GM06990 (cell line): ENCODE results near the gene CPEB2.

Experiments used
- DNase-seq: peaks from one replicate; pipeline ENCODE4 v3.0.0-alpha.2; 2011; ENCODE audit not compliant: insufficient read length; ENCODE audit errors: extremely low read depth
- H3K27me3 ChIP-seq: replicated peaks from 2 replicates; pipeline ENCODE4 v1.6.0; 2011; ENCODE audit warnings: low read length; ENCODE audit not compliant: control insufficient read depth, insufficient read depth
- H3K36me3 ChIP-seq: 2 replicates; pipeline ENCODE4 v1.5.1; 2011; ENCODE audit warnings: low read length; ENCODE audit not compliant: control insufficient read depth, insufficient read depth
- H3K4me3 ChIP-seq: replicated peaks from 2 replicates; pipeline ENCODE4 v1.5.1; 2011; ENCODE audit warnings: low read depth, mild to moderate bottlenecking, control low read depth, low read length
- CTCF ChIP-seq: IDR thresholded peaks from 2 replicates; pipeline ENCODE4 v1.5.1; 2011; ENCODE audit warnings: low read length, control low read depth, mild to moderate bottlenecking, inconsistent platforms; ENCODE audit not compliant: insufficient read depth, poor library complexity, severe bottlenecking

Gene CPEB2

GRCh38 chr4:15021311-15021710, 19.0 kb downstream of the CPEB2 start:
- TF ChIP-seq CTCF = no peak
- no peak for DNase-seq
- Histone ChIP-seq H3K27me3 (no peaks in the 10 kb centered on the region), H3K36me3 (peaks cover 2% of the 10 kb centered on the region), H3K4me3 (no peak overlapping the region)

DNA sequence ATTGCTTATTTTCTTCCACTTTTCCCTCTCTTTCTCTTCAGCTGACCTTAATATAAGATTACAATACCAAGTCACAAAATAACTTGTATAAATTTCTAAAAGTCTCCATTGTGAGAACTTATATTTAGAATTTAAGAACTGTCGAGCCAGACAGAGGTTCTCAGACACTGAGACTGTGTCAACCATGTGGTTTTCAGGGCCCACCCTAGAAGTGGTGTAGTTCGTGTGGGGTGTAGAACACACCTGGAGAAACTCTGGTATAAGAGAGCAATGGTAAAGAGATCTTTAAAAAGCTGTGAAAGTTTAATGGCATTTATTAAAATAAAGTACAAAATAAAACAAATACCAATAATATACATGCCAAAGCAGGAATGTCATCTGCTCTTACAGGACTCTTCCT, 19.7 kb downstream of the CPEB2 start:
- no peak for TF ChIP-seq CTCF
- H3K4me3 ChIP-seq = no peak overlapping the region
- H3K27me3 ChIP-seq = no peaks in the 10 kb centered on the region
- peaks cover 2% of the 10 kb centered on the region for H3K36me3 ChIP-seq
- DNase-seq = no peak

DNA sequence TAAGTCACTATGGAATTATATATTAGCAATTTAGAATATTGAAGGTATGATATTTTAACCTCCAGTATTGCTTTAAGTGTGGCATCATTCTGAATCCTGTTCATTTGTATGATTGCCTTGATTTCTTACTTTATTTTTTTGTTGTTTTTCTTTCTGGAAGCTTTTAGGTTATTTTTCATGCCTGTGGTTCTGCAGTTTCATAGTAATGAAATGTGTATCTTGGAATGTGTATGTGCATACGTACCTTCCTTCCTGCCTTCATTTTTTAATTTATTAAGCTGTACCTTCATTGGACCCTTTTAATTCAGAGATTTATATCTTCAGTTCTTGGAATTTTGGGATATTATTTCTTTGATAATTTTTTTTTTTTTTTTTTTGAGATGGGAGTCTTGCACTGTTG, 22.1 kb downstream of the CPEB2 start:
- no peak for TF ChIP-seq CTCF
- peaks cover 2% of the 10 kb centered on the region for H3K36me3 ChIP-seq
- no peaks in the 10 kb centered on the region for H3K27me3 ChIP-seq
- no peak overlapping the region for H3K4me3 ChIP-seq
- DNase-seq = no peak

DNA sequence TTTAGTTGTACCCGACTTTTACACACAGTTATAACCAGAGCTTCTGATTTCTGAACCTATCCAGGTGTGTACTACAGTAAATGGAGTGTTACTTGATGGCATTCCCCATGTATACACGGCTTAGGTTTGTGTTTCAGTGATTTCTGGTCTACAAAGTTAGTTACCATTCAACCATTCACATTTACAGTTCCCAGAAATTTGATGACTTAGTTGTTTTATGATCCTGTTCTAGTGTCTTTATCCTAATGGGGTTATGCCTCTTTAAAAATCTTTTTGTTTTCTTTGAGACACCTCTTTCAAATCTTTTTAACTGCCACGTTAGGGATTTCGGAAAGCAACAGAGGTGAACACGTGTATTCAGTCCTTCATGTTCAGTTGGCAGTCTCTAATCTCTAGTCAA, 23.4 kb downstream of the CPEB2 start:
- Histone ChIP-seq H3K36me3 (no peaks in the 10 kb centered on the region; the same call in 1 of the 2 replicates), H3K27me3 (no peaks in the 10 kb centered on the region), H3K4me3 (no peak overlapping the region)
- DNase-seq = no peak
- TF ChIP-seq CTCF = no peak

DNA sequence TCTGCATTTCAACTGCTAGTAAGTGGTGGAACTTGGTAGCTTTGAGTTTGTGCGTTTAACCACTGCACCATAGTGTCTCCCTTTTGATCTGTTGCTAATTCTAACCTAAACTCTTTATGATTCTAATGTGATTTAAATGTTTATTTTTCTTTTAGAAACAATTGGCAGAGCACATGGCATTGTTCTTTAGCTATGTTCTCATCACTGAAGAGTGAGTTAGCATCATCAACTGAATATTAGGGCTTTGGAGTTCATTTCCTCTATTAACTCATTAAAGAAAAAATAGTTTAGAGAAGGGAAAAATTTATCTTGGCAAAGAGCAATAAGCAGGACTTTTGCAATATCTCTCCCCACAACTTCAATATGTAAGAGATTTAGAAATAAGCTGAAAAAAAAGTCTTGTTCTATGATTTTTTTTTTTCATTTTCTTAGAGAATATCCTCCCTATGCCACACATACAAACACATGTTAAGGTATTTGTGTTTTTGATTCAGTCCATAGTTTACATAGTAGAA, 25.7 kb downstream of the CPEB2 start:
- no peak for TF ChIP-seq CTCF
- Histone ChIP-seq H3K27me3 (no peaks in the 10 kb centered on the region), H3K36me3 (no peaks in the 10 kb centered on the region; the same call in 1 of the 2 replicates), H3K4me3 (no peak overlapping the region)
- no peak for DNase-seq

GRCh38 chr4:15031197-15031596, 28.9 kb downstream of the CPEB2 start:
- H3K36me3 ChIP-seq = peaks cover 2% of the 10 kb centered on the region
- DNase-seq = no peak
- no peak overlapping the region for H3K4me3 ChIP-seq
- H3K27me3 ChIP-seq = no peaks in the 10 kb centered on the region
- no peak for TF ChIP-seq CTCF
